OCI-LY1 (cell line): ENCODE results near the gene AFF1.

Source experiments
- CTCF ChIP-seq: fragments of 200-600 bp; sonication (generic), shearing (Covaris generic); IDR thresholded peaks from 2 replicates; pipeline ENCODE4 v1.5.1; 2017; ENCODE audit warnings: mild to moderate bottlenecking, antibody characterized with exemption, low read length, moderate library complexity, mixed read lengths
- EZH2 ChIP-seq: fragments of 200-600 bp; sonication (generic), shearing (Covaris generic); IDR thresholded peaks from 2 replicates; pipeline ENCODE4 v1.8.0; 2017; ENCODE audit warnings: borderline replicate concordance, mixed run types, mild to moderate bottlenecking, antibody characterized with exemption, low read length, moderate library complexity, mixed read lengths

GRCh38 chr4:87075876-87076275 is 141.1 kb downstream of the AFF1 start:
- TF ChIP-seq CTCF, result no peak
- no peak for TF ChIP-seq EZH2
